Measurements from ENCODE around the gene NDEL1. TPM values are rescaled to one million over a fixed set of nuclear protein-coding genes. Genes with fewer than 3 reads are reported as not detected.
A peak's percentile ranks its signal among the peaks of the same experiment; 100 is the strongest.

NDEL1 gene
- total and polyA plus RNA-seq, 9 of the 15 experiments (the other 6 are each of a cell fraction or from before 2014, with no cell fraction given), result 0.86 to 30.5 (median 22.7) TPM

DNA sequence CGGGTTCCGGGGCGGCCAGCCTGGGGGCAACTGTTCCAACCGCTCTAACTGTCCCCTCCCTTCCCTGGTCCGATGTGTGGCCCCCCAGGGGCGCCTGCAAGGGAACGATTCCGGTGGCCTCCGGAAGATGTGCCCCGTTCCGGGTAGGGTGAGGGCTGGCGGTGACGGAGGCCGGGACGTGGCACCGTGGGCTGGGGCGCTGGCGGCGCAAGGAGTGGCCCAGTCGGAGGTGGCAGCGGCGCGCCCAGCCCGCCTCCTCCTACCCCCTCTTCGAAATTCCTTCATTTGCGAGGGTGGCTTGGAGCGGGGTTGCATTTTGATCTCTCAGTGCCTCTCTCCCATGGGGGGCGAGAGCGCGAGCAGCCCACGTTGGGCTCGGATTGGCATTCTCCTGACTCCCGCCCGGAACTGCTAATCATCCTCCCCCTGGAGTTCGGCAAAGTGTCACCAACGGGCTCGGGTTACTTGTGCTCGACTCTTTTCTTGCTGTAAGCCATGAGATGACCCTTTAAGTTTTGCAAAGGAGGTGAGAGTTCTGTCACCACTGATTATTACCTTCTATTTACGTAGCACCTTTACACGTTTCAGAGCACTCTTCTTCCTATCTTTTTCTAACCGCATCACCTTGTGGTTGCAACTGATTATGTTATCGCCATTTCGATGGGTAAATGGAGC, 622 bp downstream of the NDEL1 start (continued):
- TF ChIP-seq, protein P1, sequence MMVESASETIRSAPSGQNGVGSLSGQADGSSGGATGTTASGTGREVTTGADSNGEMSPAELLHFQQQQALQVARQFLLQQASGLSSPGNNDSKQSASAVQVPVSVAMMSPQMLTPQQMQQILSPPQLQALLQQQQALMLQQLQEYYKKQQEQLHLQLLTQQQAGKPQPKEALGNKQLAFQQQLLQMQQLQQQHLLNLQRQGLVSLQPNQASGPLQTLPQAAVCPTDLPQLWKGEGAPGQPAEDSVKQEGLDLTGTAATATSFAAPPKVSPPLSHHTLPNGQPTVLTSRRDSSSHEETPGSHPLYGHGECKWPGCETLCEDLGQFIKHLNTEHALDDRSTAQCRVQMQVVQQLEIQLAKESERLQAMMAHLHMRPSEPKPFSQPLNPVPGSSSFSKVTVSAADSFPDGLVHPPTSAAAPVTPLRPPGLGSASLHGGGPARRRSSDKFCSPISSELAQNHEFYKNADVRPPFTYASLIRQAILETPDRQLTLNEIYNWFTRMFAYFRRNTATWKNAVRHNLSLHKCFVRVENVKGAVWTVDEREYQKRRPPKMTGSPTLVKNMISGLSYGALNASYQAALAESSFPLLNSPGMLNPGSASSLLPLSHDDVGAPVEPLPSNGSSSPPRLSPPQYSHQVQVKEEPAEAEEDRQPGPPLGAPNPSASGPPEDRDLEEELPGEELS (CRISPR knock-in tag; IDR thresholded peaks at IDR 0.05; ENCODE audit: borderline replicate concordance), result no peak
- TF ChIP-seq TAF7 (tag; IDR thresholded peaks at IDR 0.05), result no peak
- TF ChIP-seq E2F3 (CRISPR knock-in tag; IDR thresholded peaks at IDR 0.05), result no peak
- TF ChIP-seq, protein P2, sequence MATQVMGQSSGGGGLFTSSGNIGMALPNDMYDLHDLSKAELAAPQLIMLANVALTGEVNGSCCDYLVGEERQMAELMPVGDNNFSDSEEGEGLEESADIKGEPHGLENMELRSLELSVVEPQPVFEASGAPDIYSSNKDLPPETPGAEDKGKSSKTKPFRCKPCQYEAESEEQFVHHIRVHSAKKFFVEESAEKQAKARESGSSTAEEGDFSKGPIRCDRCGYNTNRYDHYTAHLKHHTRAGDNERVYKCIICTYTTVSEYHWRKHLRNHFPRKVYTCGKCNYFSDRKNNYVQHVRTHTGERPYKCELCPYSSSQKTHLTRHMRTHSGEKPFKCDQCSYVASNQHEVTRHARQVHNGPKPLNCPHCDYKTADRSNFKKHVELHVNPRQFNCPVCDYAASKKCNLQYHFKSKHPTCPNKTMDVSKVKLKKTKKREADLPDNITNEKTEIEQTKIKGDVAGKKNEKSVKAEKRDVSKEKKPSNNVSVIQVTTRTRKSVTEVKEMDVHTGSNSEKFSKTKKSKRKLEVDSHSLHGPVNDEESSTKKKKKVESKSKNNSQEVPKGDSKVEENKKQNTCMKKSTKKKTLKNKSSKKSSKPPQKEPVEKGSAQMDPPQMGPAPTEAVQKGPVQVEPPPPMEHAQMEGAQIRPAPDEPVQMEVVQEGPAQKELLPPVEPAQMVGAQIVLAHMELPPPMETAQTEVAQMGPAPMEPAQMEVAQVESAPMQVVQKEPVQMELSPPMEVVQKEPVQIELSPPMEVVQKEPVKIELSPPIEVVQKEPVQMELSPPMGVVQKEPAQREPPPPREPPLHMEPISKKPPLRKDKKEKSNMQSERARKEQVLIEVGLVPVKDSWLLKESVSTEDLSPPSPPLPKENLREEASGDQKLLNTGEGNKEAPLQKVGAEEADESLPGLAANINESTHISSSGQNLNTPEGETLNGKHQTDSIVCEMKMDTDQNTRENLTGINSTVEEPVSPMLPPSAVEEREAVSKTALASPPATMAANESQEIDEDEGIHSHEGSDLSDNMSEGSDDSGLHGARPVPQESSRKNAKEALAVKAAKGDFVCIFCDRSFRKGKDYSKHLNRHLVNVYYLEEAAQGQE (IDR thresholded peaks at IDR 0.05; ENCODE audit: borderline replicate concordance), result no peak
- TF ChIP-seq, protein P2 (CRISPR knock-in tag; IDR thresholded peaks at IDR 0.05; ENCODE audit: low read depth), result no peak
- TF ChIP-seq RNF2 (IDR thresholded peaks at IDR 0.05), result no peak
- TF ChIP-seq, protein P3, sequence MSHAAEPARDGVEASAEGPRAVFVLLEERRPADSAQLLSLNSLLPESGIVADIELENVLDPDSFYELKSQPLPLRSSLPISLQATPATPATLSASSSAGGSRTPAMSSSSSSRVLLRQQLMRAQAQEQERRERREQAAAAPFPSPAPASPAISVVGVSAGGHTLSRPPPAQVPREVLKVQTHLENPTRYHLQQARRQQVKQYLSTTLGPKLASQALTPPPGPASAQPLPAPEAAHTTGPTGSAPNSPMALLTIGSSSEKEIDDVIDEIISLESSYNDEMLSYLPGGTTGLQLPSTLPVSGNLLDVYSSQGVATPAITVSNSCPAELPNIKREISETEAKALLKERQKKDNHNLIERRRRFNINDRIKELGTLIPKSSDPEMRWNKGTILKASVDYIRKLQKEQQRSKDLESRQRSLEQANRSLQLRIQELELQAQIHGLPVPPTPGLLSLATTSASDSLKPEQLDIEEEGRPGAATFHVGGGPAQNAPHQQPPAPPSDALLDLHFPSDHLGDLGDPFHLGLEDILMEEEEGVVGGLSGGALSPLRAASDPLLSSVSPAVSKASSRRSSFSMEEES (CRISPR knock-in tag; IDR thresholded peaks at IDR 0.05), result no peak
- peak; percentile 58 to 64 for TF ChIP-seq KDM1A (IDR thresholded peaks at IDR 0.05)
- no peak for TF ChIP-seq POU5F1 (IDR thresholded peaks at IDR 0.05; ENCODE audit: borderline replicate concordance, low read depth, low read length, partially characterized antibody)
- TF ChIP-seq TAF9B (IDR thresholded peaks at IDR 0.05; ENCODE audit: partially characterized antibody), result no peak

All from K562 (cell line).